HepG2 (cell line): Measurements from ENCODE around the gene RRP12. TPM values are rescaled to one million over a fixed set of nuclear protein-coding genes. Genes with fewer than 3 reads are reported as not detected.
A peak's percentile ranks its signal among the peaks of the same experiment; 100 is the strongest.

Experiments used
- AGO2 ChIP-seq: fragments of 200-400 bp; formaldehyde crosslinking; optimal IDR thresholded peaks from 2 replicates; pipeline ENCODE3; 2017; ENCODE audit warnings: mild to moderate bottlenecking, low read depth, low read length, moderate library complexity
- DNMT1 ChIP-seq: sonication (generic); formaldehyde crosslinking; IDR thresholded peaks from 2 replicates; pipeline ENCODE4 v1.5.1; 2020; ENCODE audit warnings: mild to moderate bottlenecking, missing genetic modification reagents
- HCFC1 ChIP-seq: fragments of 150-350 bp; IDR thresholded peaks from 2 replicates; pipeline ENCODE4 v1.6.1; 2014; ENCODE audit warnings: low read depth, low read length
- KDM6A ChIP-seq: IDR thresholded peaks from 2 replicates; pipeline ENCODE4 v1.6.1; 2016; ENCODE audit warnings: low read depth
- MLLT10 ChIP-seq: sonication (generic); formaldehyde crosslinking; IDR thresholded peaks from 2 replicates; pipeline ENCODE4 v1.4.0; 2020; ENCODE audit warnings: missing genetic modification reagents
- MTF1 ChIP-seq: sonication (generic); formaldehyde crosslinking; IDR thresholded peaks from 2 replicates; pipeline ENCODE4 v1.5.0; 2020; ENCODE audit warnings: missing genetic modification reagents
- REXO4 ChIP-seq: sonication (generic); formaldehyde crosslinking; IDR thresholded peaks from 2 replicates; pipeline ENCODE4 v1.8.0; 2022; ENCODE audit warnings: missing genetic modification reagents, mild to moderate bottlenecking, borderline replicate concordance
- SALL1 ChIP-seq: sonication (generic); formaldehyde crosslinking; IDR thresholded peaks from 2 replicates; pipeline ENCODE4 v1.8.0; 2022; ENCODE audit warnings: mild to moderate bottlenecking, missing genetic modification reagents
- SOX5 ChIP-seq: IDR thresholded peaks from 2 replicates; pipeline ENCODE4 v1.6.1; 2016; ENCODE audit warnings: borderline replicate concordance
- SOX6 ChIP-seq, 2 experiments: fragments of 450-650 bp in 1 of 2; sonication (generic) in 1 of 2; formaldehyde crosslinking in 1 of 2; IDR thresholded peaks; 2 replicates each; pipeline versions ENCODE4 v1.4.0 to v1.6.1; 2017 to 2020; ENCODE audit warnings: antibody characterized with exemption in 1 of 2, mild to moderate bottlenecking in 1 of 2, missing genetic modification reagents in 1 of 2
- TARDBP ChIP-seq: sonication (generic); formaldehyde crosslinking; IDR thresholded peaks from 2 replicates; pipeline ENCODE4 v1.8.0; 2022; ENCODE audit warnings: mild to moderate bottlenecking, missing genetic modification reagents
- U2AF1 ChIP-seq: fragments of 200-400 bp; formaldehyde crosslinking; optimal IDR thresholded peaks from 2 replicates; pipeline ENCODE3; 2017; ENCODE audit warnings: mild to moderate bottlenecking, low read depth, low read length
- U2AF2 ChIP-seq: fragments of 200-400 bp; formaldehyde crosslinking; IDR thresholded peaks from 2 replicates; pipeline ENCODE4 v1.6.1; 2017; ENCODE audit warnings: low read depth, mild to moderate bottlenecking, low read length
- ZNF225 ChIP-seq: sonication (generic); formaldehyde crosslinking; IDR thresholded peaks from 2 replicates; pipeline ENCODE4 v1.4.0; 2020; ENCODE audit warnings: mild to moderate bottlenecking, missing genetic modification reagents
- ZNF3 ChIP-seq: IDR thresholded peaks from 2 replicates; pipeline ENCODE4 v1.7.0; 2017; ENCODE audit warnings: inconsistent platforms
- ZNF430 ChIP-seq: sonication (generic); formaldehyde crosslinking; IDR thresholded peaks from 2 replicates; pipeline ENCODE4 v1.9.0; 2021; ENCODE audit warnings: mild to moderate bottlenecking, missing genetic modification reagents
- ZNF451 ChIP-seq: sonication (generic); formaldehyde crosslinking; IDR thresholded peaks from 2 replicates; pipeline ENCODE4 v1.5.0; 2020; ENCODE audit warnings: mild to moderate bottlenecking, missing genetic modification reagents
- ZNF841 ChIP-seq: sonication (generic); formaldehyde crosslinking; IDR thresholded peaks from 2 replicates; pipeline ENCODE4 v1.8.1; 2023; ENCODE audit warnings: missing genetic modification reagents, borderline replicate concordance
- polyA plus RNA-seq, 8 experiments: library from polyadenylated mRNA; depleted of rRNA in 3 of 8; stranded (reverse) in 7 of 8; unstranded in 1 of 8; fragments of >200 nt; fragmentation: Illumina TruSeq in 4 of 8; extraction: Trizol in 4 of 8; gene quantifications; 2 replicates each; pipeline versions ENCODE4 v1.2.1 to v1.2.3, GENCODE V29; 2011 to 2016; ENCODE audit warnings: low read depth in 4 of 8, missing spikeins in 1 of 8, mixed read lengths in 1 of 8; ENCODE audit not compliant: insufficient read depth in 1 of 8
- total RNA-seq, 5 experiments: library from RNA; depleted of rRNA; stranded (reverse); fragments of >200 nt; fragmentation: Illumina TruSeq; extraction: Trizol; gene quantifications; 2 replicates each; pipeline ENCODE4 v1.2.3, GENCODE V29; 2016; ENCODE audit warnings: low read depth in 1 of 5
- TF ChIP-seq, protein P1 (sequence below): sonication (generic); formaldehyde crosslinking; IDR thresholded peaks from 2 replicates; pipeline ENCODE4 v1.5.0; 2020; ENCODE audit warnings: missing genetic modification reagents
- TF ChIP-seq, protein P2 (sequence below): sonication (generic); formaldehyde crosslinking; IDR thresholded peaks from 2 replicates; pipeline ENCODE4 v1.5.1; 2020; ENCODE audit warnings: mild to moderate bottlenecking, moderate library complexity, missing genetic modification reagents
- TF ChIP-seq, protein P3 (sequence below): IDR thresholded peaks from 2 replicates; pipeline ENCODE4 v1.6.1; 2012; ENCODE audit warnings: low read length, improper control_type of control experiment
- TF ChIP-seq, protein P4 (sequence below): sonication (generic); formaldehyde crosslinking; IDR thresholded peaks from 2 replicates; pipeline ENCODE4 v1.5.1; 2020; ENCODE audit warnings: missing genetic modification reagents, mild to moderate bottlenecking, borderline replicate concordance

The RRP12 gene
- total and polyA plus RNA-seq, 2 of the 13 experiments (the other 11 are each of a cell fraction or from before 2014, with no cell fraction given), result 13.2 to 39.4 TPM

DNA sequence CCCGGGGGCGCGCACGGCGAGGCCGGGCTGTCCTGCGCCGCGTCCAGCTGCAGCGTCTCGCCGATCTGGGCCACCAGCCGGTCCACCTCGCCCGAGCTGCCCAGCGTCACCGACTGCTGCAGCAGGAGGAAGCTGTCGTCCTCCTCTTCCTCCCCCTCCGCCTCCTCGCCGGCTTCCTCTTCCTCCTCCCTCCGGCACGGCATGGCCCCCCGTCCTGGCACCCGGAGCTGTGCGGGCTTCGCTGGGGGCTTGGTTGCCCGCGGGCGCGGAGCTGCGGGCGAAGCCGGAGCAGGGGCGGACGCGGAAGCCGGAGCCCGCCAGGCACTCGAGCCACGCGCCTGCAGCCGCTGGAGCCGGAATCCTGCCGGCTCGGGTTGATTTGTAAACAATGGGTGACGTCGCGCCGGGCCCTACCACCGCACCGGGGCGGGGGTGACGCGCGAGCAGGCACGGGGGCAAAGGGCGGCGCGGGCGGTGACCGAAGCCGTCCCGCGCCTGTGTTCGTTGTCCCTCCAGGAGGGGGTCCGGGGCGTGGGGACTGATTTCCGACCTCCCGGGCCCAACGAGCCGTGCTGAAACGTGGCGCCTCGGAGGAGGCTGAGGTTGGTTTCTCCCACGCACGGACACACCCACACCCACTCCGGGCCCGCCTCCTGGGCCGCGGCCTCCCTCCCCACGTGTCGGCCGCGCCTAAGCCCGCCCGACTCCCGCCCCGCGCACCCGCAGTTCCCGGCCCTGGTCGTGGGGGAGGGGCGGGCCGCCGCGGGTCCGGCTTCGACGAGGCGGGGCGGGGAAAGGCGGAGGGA, 66.6 kb downstream of the RRP12 start, which contains the start of gene FRAT2 (continued):
- TF ChIP-seq AGO2 (no peak), HCFC1 (no peak), ZNF225 (CRISPR knock-in tag) (peak; percentile 70), SOX6 (IDR thresholded peaks at IDR 0.05) (no peak), SOX6 (CRISPR knock-in tag; IDR thresholded peaks at IDR 0.05) (peak; percentile 94), SALL1 (CRISPR knock-in tag) (peak; percentile 78), TARDBP (peak; percentile 84), SOX5 (CRISPR knock-in tag) (peak; percentile 73; the same call in 1 of the 2 replicates), DNMT1 (CRISPR knock-in tag) (peak; percentile 22; the same call in 1 of the 2 replicates), MLLT10 (no peak), ZNF841 (CRISPR knock-in tag) (peak; percentile 50; the same call in 1 of the 2 replicates), MTF1 (CRISPR knock-in tag) (no peak), ZNF430 (CRISPR knock-in tag) (peak; percentile 75; the same call in 1 of the 2 replicates), KDM6A (0 out of 2 replicates have a peak, but pooled peaks have one; percentile 35), U2AF2 (no peak), U2AF1 (no peak), REXO4 (CRISPR knock-in tag) (no peak), ZNF3 (CRISPR knock-in tag) (no peak), ZNF451 (CRISPR knock-in tag) (no peak; the same call in 1 of the 2 replicates)
- TF ChIP-seq, protein P1, sequence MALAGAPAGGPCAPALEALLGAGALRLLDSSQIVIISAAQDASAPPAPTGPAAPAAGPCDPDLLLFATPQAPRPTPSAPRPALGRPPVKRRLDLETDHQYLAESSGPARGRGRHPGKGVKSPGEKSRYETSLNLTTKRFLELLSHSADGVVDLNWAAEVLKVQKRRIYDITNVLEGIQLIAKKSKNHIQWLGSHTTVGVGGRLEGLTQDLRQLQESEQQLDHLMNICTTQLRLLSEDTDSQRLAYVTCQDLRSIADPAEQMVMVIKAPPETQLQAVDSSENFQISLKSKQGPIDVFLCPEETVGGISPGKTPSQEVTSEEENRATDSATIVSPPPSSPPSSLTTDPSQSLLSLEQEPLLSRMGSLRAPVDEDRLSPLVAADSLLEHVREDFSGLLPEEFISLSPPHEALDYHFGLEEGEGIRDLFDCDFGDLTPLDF, result peak; percentile 55
- TF ChIP-seq, protein P2, sequence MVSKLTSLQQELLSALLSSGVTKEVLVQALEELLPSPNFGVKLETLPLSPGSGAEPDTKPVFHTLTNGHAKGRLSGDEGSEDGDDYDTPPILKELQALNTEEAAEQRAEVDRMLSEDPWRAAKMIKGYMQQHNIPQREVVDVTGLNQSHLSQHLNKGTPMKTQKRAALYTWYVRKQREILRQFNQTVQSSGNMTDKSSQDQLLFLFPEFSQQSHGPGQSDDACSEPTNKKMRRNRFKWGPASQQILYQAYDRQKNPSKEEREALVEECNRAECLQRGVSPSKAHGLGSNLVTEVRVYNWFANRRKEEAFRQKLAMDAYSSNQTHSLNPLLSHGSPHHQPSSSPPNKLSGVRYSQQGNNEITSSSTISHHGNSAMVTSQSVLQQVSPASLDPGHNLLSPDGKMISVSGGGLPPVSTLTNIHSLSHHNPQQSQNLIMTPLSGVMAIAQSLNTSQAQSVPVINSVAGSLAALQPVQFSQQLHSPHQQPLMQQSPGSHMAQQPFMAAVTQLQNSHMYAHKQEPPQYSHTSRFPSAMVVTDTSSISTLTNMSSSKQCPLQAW (CRISPR knock-in tag), result no peak
- TF ChIP-seq, protein P3, sequence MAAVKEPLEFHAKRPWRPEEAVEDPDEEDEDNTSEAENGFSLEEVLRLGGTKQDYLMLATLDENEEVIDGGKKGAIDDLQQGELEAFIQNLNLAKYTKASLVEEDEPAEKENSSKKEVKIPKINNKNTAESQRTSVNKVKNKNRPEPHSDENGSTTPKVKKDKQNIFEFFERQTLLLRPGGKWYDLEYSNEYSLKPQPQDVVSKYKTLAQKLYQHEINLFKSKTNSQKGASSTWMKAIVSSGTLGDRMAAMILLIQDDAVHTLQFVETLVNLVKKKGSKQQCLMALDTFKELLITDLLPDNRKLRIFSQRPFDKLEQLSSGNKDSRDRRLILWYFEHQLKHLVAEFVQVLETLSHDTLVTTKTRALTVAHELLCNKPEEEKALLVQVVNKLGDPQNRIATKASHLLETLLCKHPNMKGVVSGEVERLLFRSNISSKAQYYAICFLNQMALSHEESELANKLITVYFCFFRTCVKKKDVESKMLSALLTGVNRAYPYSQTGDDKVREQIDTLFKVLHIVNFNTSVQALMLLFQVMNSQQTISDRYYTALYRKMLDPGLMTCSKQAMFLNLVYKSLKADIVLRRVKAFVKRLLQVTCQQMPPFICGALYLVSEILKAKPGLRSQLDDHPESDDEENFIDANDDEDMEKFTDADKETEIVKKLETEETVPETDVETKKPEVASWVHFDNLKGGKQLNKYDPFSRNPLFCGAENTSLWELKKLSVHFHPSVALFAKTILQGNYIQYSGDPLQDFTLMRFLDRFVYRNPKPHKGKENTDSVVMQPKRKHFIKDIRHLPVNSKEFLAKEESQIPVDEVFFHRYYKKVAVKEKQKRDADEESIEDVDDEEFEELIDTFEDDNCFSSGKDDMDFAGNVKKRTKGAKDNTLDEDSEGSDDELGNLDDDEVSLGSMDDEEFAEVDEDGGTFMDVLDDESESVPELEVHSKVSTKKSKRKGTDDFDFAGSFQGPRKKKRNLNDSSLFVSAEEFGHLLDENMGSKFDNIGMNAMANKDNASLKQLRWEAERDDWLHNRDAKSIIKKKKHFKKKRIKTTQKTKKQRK, result no peak
- TF ChIP-seq, protein P4, sequence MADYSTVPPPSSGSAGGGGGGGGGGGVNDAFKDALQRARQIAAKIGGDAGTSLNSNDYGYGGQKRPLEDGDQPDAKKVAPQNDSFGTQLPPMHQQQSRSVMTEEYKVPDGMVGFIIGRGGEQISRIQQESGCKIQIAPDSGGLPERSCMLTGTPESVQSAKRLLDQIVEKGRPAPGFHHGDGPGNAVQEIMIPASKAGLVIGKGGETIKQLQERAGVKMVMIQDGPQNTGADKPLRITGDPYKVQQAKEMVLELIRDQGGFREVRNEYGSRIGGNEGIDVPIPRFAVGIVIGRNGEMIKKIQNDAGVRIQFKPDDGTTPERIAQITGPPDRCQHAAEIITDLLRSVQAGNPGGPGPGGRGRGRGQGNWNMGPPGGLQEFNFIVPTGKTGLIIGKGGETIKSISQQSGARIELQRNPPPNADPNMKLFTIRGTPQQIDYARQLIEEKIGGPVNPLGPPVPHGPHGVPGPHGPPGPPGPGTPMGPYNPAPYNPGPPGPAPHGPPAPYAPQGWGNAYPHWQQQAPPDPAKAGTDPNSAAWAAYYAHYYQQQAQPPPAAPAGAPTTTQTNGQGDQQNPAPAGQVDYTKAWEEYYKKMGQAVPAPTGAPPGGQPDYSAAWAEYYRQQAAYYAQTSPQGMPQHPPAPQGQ (CRISPR knock-in tag), result no peak
